Measurements from ENCODE around the gene TMEM119. TPM values are rescaled to one million over a fixed set of nuclear protein-coding genes. Genes with fewer than 3 reads are reported as not detected.

Gene TMEM119
- total RNA-seq, 1 experiment from 2014 or later: not detected

DNA sequence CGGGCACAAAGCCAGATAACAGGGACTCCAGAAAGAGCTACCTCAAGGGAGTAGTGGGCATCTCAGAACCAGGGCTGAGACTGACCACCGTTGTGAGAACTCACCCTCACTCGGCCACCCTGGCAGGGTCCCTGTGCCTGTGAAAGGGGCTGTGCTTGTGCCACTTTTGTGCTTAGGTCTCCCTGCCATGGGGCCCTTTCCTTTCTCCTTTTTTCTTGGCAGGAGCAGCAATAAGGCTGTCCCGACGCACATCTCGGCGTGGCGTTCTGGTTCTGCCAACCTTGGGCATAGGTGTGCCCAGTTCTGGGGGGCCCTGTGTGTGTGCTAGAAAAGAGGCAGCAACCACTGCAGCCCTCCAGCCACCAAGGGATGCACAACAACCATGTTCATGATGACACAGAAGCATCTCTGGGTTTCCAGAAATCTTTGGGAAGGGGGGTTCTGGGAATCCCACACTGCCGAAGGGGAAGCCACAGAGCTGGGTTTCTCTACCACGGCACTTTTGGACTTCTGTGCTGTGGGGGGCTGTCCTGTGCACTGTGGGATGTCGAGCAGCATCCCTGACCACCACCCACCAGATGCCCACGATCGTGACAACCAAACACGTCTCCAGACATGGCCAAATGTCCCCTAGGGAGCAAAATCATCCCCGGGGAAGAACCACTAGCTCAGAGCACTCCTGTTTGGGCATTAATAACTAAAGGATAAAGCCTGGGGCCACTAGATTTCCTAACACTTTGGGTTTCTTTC lies 13.1 kb upstream of the TMEM119 start:
- H3K9me3 ChIP-seq: no peaks in the 10 kb centered on the region
- H3K4me1 ChIP-seq: no peaks in the 10 kb centered on the region
- H3K27me3 ChIP-seq (replicated peaks; ENCODE audit: control insufficient read depth, insufficient read depth, low read length): no peaks in the 10 kb centered on the region
- BruUV-seq (replicated peaks): no TSS peak
- H3K4me1 Mint-ChIP-seq (ENCODE audit: low read depth, unreplicated experiment): no peaks in the 10 kb centered on the region
- H3K36me3 ChIP-seq (ENCODE audit: control insufficient read depth, insufficient read depth, low read length): no peaks in the 10 kb centered on the region
- no peak overlapping the region for H3K4me3 ChIP-seq (ENCODE audit: low read depth, low read length)
- H3K27me3 Mint-ChIP-seq (ENCODE audit: insufficient read depth, unreplicated experiment): peaks cover 6% of the 10 kb centered on the region
- ChIA-PET CTCF (no interaction called here), POLR2A (no interaction called here)
- DNase-seq: no peak
- no peaks in the 10 kb centered on the region for H3K9me3 Mint-ChIP-seq (ENCODE audit: unreplicated experiment)
- H3K36me3 Mint-ChIP-seq (ENCODE audit: insufficient read depth, unreplicated experiment): no peaks in the 10 kb centered on the region
- H3K27ac Mint-ChIP-seq (ENCODE audit: unreplicated experiment): no peak overlapping the region
- no peak for TF ChIP-seq CTCF (IDR thresholded peaks at IDR 0.05; ENCODE audit: insufficient read depth in 1 of 2, low read depth in 1 of 2, low read length in 1 of 2, severe bottlenecking in 1 of 2, unreplicated experiment in 1 of 2)
- no peak overlapping the region for H3K4me3 Mint-ChIP-seq (ENCODE audit: unreplicated experiment)
- intact Hi-C loops (cut with micrococcal nuclease; ENCODE audit: unreplicated experiment): no loop called here

DNA sequence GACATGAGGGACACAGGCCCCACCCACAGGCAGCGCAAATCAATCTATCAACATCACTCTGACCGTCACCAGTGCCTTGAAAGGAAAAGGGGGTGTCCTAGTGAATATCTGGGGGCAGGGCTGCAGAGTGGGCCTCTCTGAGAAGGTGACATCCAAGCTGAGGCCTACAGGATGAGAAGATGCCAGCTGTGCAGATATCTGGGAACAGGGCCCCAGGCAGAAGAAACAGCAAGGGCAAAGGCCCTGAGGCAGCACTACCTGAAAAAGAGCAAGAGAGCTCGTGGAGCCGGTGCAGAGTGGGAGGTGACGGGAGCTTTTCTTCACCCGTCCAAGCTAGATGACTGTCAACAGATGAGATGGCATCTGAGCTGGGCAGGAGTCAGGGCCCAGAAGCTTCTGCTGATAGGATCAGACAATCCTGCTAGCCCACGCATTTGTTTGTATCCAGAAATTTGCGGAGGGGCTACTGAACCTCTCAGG lies 12.5 kb upstream of the TMEM119 start:
- Mint-ChIP-seq H3K27me3 (ENCODE audit: insufficient read depth, unreplicated experiment) (peaks cover 6% of the 10 kb centered on the region), H3K4me1 (ENCODE audit: low read depth, unreplicated experiment) (no peaks in the 10 kb centered on the region), H3K27ac (ENCODE audit: unreplicated experiment) (no peak overlapping the region), H3K9me3 (ENCODE audit: unreplicated experiment) (no peaks in the 10 kb centered on the region), H3K36me3 (ENCODE audit: insufficient read depth, unreplicated experiment) (no peaks in the 10 kb centered on the region), H3K4me3 (ENCODE audit: unreplicated experiment) (no peak overlapping the region)
- POLR2A ChIA-PET: no interaction called here
- Histone ChIP-seq H3K4me3 (ENCODE audit: low read depth, low read length) (no peak overlapping the region), H3K4me1 (no peaks in the 10 kb centered on the region), H3K9me3 (no peaks in the 10 kb centered on the region), H3K36me3 (ENCODE audit: control insufficient read depth, insufficient read depth, low read length) (no peaks in the 10 kb centered on the region), H3K27me3 (replicated peaks; ENCODE audit: control insufficient read depth, insufficient read depth, low read length) (no peaks in the 10 kb centered on the region)
- CTCF ChIA-PET: no interaction called here
- intact Hi-C loops (cut with micrococcal nuclease; ENCODE audit: unreplicated experiment): no loop called here
- TF ChIP-seq CTCF (IDR thresholded peaks at IDR 0.05; ENCODE audit: insufficient read depth in 1 of 2, low read depth in 1 of 2, low read length in 1 of 2, severe bottlenecking in 1 of 2, unreplicated experiment in 1 of 2): no peak
- BruUV-seq (replicated peaks): no TSS peak
- no peak for DNase-seq

DNA sequence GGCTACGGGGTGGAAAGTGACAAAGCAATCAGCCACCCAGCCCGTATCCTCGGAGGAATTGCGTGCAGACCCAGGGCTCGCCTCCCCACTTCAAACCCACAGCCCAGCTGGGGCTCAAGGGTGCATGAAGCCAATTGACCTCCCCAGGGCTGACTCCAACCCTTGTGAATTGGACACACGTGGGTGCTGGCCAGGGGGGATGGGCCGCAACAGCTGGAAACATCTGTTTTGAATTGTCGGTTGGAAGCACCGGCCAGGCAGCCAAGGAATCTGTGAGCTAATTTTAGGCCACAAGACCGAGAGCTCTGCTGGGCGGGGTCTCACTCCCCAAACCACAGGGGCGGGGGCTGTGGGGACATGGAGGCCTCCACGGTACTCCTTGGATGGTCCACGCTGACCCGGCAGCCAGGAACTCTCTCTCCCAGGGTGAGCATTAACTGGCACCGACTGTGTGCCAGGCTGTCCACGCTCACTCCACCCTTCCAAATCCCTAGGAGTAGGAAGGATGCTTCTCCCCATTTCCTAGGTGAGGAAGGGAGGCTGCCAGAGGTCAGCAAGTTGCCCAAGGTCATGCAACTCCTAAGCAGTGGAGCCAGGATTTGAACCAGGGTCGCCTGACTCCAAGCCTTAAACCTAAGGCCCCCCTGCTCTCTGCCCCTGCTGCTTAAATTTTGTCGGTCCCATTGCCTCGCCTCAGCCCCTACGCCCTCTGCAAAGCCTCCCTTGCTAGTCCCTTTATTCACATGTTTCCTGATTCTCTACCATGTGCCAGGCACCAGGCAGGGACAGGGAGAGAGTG lies 11.9 kb upstream of the TMEM119 start:
- POLR2A ChIA-PET: no interaction called here
- no peak overlapping the region for H3K27ac Mint-ChIP-seq (ENCODE audit: unreplicated experiment)
- H3K27me3 ChIP-seq (replicated peaks; ENCODE audit: control insufficient read depth, insufficient read depth, low read length): no peaks in the 10 kb centered on the region
- no peak overlapping the region for H3K4me3 ChIP-seq (ENCODE audit: low read depth, low read length)
- intact Hi-C loops (cut with micrococcal nuclease; ENCODE audit: unreplicated experiment): no loop called here
- H3K36me3 Mint-ChIP-seq (ENCODE audit: insufficient read depth, unreplicated experiment): no peaks in the 10 kb centered on the region
- no peaks in the 10 kb centered on the region for H3K4me1 ChIP-seq
- TF ChIP-seq CTCF (IDR thresholded peaks at IDR 0.05; ENCODE audit: insufficient read depth in 1 of 2, low read depth in 1 of 2, low read length in 1 of 2, severe bottlenecking in 1 of 2, unreplicated experiment in 1 of 2): no peak
- no peaks in the 10 kb centered on the region for H3K9me3 Mint-ChIP-seq (ENCODE audit: unreplicated experiment)
- H3K27me3 Mint-ChIP-seq (ENCODE audit: insufficient read depth, unreplicated experiment): peaks cover 6% of the 10 kb centered on the region
- no peaks in the 10 kb centered on the region for H3K4me1 Mint-ChIP-seq (ENCODE audit: low read depth, unreplicated experiment)
- DNase-seq: no peak
- H3K36me3 ChIP-seq (ENCODE audit: control insufficient read depth, insufficient read depth, low read length): no peaks in the 10 kb centered on the region
- H3K4me3 Mint-ChIP-seq (ENCODE audit: unreplicated experiment): no peak overlapping the region
- no peaks in the 10 kb centered on the region for H3K9me3 ChIP-seq
- BruUV-seq (replicated peaks): no TSS peak
- CTCF ChIA-PET: no interaction called here
